Liver (tissue), 9 donors: Measurements from ENCODE around the gene MTM1. TPM values are rescaled to one million over a fixed set of nuclear protein-coding genes. Genes with fewer than 3 reads are reported as not detected.

ENCODE experiments used
- DNase-seq: peaks from one replicate; pipeline ENCODE4 v3.0.0-alpha.2; 2017; ENCODE audit warnings: low spot score
- H3K27ac ChIP-seq, 2 donors: one replicate each; pipeline ENCODE4 v1.7.0; 2013; ENCODE audit warnings: inconsistent platforms in 2 of 2, low read length in 2 of 2, control low read depth in 1 of 2, low read depth in 1 of 2, mild to moderate bottlenecking in 1 of 2
- H3K27me3 ChIP-seq, 4 donors: one replicate each; pipeline versions ENCODE4 v1.6.1 to v1.7.0; 2013; ENCODE audit warnings: low read length in 3 of 4, inconsistent platforms in 1 of 4, mild to moderate bottlenecking in 1 of 4, moderate library complexity in 1 of 4; ENCODE audit not compliant: control insufficient read depth in 4 of 4, insufficient read depth in 4 of 4
- H3K36me3 ChIP-seq, 4 donors: one replicate each; pipeline versions ENCODE4 v1.6.1 to v1.7.0; 2013; ENCODE audit warnings: low read length in 3 of 4, mild to moderate bottlenecking in 3 of 4, low read depth in 1 of 4, moderate library complexity in 1 of 4; ENCODE audit not compliant: control insufficient read depth in 4 of 4, insufficient read depth in 3 of 4
- H3K4me1 ChIP-seq, 4 donors: one replicate each; pipeline versions ENCODE4 v1.6.1 to v1.7.0; 2013; ENCODE audit warnings: low read length in 3 of 4, mild to moderate bottlenecking in 3 of 4, moderate library complexity in 1 of 4; ENCODE audit not compliant: control insufficient read depth in 4 of 4, insufficient read depth in 4 of 4
- H3K4me3 ChIP-seq, 3 donors: one replicate each; pipeline versions ENCODE4 v1.6.1 to v1.7.0; 2013; ENCODE audit warnings: low read length in 3 of 3, control low read depth in 1 of 3, low read depth in 1 of 3, mild to moderate bottlenecking in 1 of 3
- H3K9ac ChIP-seq, 2 donors: one replicate each; pipeline ENCODE4 v1.7.0; 2013; ENCODE audit warnings: low read length in 2 of 2, mild to moderate bottlenecking in 2 of 2, moderate library complexity in 2 of 2, control low read depth in 1 of 2, low read depth in 1 of 2
- H3K9me3 ChIP-seq, 4 donors: one replicate each; pipeline versions ENCODE4 v1.6.1 to v1.7.0; 2013; ENCODE audit warnings: low read length in 3 of 4; ENCODE audit not compliant: control insufficient read depth in 4 of 4
- GABPA ChIP-seq, 2 donors: IDR thresholded peaks in 1 of 2; conservative IDR thresholded peaks in 1 of 2; 2 replicates each; pipeline ENCODE4 v1.6.1; 2016; ENCODE audit warnings: antibody characterized with exemption in 2 of 2, mild to moderate bottlenecking in 1 of 2, moderate library complexity in 1 of 2
- HNF4A ChIP-seq, 2 donors: conservative IDR thresholded peaks; 2 replicates each; pipeline ENCODE4 v1.6.1; 2016; ENCODE audit warnings: antibody characterized with exemption in 2 of 2, mild to moderate bottlenecking in 2 of 2
- HNF4G ChIP-seq: IDR thresholded peaks from 2 replicates; pipeline ENCODE4 v1.6.1; 2016; ENCODE audit warnings: antibody characterized with exemption
- JUND ChIP-seq, 2 donors: IDR thresholded peaks; 2 replicates each; pipeline ENCODE4 v1.6.1; 2016; ENCODE audit warnings: antibody characterized with exemption in 2 of 2
- NR2F2 ChIP-seq: IDR thresholded peaks from 2 replicates; pipeline ENCODE4 v1.6.1; 2016; ENCODE audit warnings: antibody characterized with exemption
- RAD21 ChIP-seq, 2 donors: IDR thresholded peaks; 2 replicates each; pipeline ENCODE4 v1.6.1; 2016; ENCODE audit warnings: antibody characterized with exemption in 2 of 2, mild to moderate bottlenecking in 2 of 2
- RXRA ChIP-seq, 2 donors: IDR thresholded peaks; 2 replicates each; pipeline ENCODE4 v1.6.1; 2017 to 2018; ENCODE audit warnings: antibody characterized with exemption in 2 of 2, mild to moderate bottlenecking in 1 of 2
- SP1 ChIP-seq: IDR thresholded peaks from 2 replicates; pipeline ENCODE4 v1.6.1; 2018; ENCODE audit warnings: antibody characterized with exemption, mild to moderate bottlenecking
- WGBS: extraction: QIAGEN DNeasy Blood & Tissue Kit; methylation state at CpG from one replicate; pipeline ENCODE4 v1.1.7; 2013; 5-methylcytosine and 5-hydroxymethylcytosine counted together
- polyA plus RNA-seq, 2 donors: library from polyadenylated mRNA; stranded (reverse) in 1 of 2; unstranded in 1 of 2; fragments of 200-250 nt in 1 of 2; fragments of >200 nt in 1 of 2; fragmentation: Nextera tagmentation in 1 of 2; extraction: Ambion mirVana in 1 of 2; gene quantifications; one replicate each; pipeline versions ENCODE4 v1.2.1 to v1.2.3, GENCODE V29; 2013 to 2015
- total RNA-seq, 2 donors: library from RNA; depleted of rRNA; stranded (reverse); fragments of >200 nt; gene quantifications; one replicate each; pipeline ENCODE4 v1.2.3, GENCODE V29; 2014
- TF ChIP-seq, protein P1 (sequence below): IDR thresholded peaks from 2 replicates; pipeline ENCODE4 v1.6.1; 2016; ENCODE audit warnings: antibody characterized with exemption, mild to moderate bottlenecking
- TF ChIP-seq, protein P2 (sequence below): fragments of 150-350 bp; IDR thresholded peaks from 2 replicates; pipeline ENCODE4 v1.5.1; 2017; ENCODE audit warnings: improper control_type of control experiment, low read depth, low read length; ENCODE audit not compliant: missing input control
- TF ChIP-seq, protein P3 (sequence below): IDR thresholded peaks from 2 replicates; pipeline ENCODE4 v1.6.1; 2016; ENCODE audit warnings: antibody characterized with exemption
- TF ChIP-seq, protein P4 (sequence below): IDR thresholded peaks from 2 replicates; pipeline ENCODE4 v1.6.1; 2016; ENCODE audit warnings: antibody characterized with exemption
- TF ChIP-seq, protein P5 (sequence below): IDR thresholded peaks from 2 replicates; pipeline ENCODE4 v1.6.1; 2016; ENCODE audit warnings: antibody characterized with exemption
- donor health status: healthy.
- donor health status: healthy.
- donor health status: healthy.
- donor health status: healthy.
- donor health status: healthy.

MTM1 gene
- total and polyA plus RNA-seq, 4 donors: 5.9 to 21.2 (median 11.4) TPM

DNA sequence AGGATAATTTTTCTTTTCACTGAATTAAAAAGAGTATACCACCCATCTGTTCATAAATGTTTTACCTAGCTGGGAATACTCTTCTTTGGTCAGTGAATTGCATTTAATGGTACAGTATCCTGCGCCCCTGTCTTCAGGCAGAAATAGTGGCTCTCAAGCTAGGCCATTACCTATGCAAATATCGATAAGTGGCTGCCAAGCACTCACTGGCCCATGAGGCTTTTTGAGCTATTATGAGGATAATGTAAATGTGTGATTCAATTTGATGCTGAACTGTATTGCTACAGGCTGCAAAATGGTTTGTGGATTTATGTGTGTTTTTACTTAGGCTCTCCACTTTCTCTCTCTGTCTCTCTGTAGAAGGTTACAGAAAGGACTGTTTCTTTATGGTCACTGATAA is 94.7 kb downstream of the MTM1 start:
- Histone ChIP-seq H3K27ac (no peak overlapping the region), H3K4me1 (peaks cover 1 to 10% (median 5%) of the 10 kb centered on the region in 4 donors), H3K9me3 (peaks cover 0 to 4% (median 0%) of the 10 kb centered on the region in 4 donors), H3K4me3 (no peak overlapping the region), H3K9ac (no peak overlapping the region), H3K36me3 (peaks cover 0 to 19% (median 14%) of the 10 kb centered on the region in 4 donors), H3K27me3 (no peaks in the 10 kb centered on the region)
- 99% methylated on average over 2 of the region's 2 CpGs for WGBS
- TF ChIP-seq HNF4G: no peak
- TF ChIP-seq, protein P1, sequence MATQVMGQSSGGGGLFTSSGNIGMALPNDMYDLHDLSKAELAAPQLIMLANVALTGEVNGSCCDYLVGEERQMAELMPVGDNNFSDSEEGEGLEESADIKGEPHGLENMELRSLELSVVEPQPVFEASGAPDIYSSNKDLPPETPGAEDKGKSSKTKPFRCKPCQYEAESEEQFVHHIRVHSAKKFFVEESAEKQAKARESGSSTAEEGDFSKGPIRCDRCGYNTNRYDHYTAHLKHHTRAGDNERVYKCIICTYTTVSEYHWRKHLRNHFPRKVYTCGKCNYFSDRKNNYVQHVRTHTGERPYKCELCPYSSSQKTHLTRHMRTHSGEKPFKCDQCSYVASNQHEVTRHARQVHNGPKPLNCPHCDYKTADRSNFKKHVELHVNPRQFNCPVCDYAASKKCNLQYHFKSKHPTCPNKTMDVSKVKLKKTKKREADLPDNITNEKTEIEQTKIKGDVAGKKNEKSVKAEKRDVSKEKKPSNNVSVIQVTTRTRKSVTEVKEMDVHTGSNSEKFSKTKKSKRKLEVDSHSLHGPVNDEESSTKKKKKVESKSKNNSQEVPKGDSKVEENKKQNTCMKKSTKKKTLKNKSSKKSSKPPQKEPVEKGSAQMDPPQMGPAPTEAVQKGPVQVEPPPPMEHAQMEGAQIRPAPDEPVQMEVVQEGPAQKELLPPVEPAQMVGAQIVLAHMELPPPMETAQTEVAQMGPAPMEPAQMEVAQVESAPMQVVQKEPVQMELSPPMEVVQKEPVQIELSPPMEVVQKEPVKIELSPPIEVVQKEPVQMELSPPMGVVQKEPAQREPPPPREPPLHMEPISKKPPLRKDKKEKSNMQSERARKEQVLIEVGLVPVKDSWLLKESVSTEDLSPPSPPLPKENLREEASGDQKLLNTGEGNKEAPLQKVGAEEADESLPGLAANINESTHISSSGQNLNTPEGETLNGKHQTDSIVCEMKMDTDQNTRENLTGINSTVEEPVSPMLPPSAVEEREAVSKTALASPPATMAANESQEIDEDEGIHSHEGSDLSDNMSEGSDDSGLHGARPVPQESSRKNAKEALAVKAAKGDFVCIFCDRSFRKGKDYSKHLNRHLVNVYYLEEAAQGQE: no peak
- TF ChIP-seq, protein P2, sequence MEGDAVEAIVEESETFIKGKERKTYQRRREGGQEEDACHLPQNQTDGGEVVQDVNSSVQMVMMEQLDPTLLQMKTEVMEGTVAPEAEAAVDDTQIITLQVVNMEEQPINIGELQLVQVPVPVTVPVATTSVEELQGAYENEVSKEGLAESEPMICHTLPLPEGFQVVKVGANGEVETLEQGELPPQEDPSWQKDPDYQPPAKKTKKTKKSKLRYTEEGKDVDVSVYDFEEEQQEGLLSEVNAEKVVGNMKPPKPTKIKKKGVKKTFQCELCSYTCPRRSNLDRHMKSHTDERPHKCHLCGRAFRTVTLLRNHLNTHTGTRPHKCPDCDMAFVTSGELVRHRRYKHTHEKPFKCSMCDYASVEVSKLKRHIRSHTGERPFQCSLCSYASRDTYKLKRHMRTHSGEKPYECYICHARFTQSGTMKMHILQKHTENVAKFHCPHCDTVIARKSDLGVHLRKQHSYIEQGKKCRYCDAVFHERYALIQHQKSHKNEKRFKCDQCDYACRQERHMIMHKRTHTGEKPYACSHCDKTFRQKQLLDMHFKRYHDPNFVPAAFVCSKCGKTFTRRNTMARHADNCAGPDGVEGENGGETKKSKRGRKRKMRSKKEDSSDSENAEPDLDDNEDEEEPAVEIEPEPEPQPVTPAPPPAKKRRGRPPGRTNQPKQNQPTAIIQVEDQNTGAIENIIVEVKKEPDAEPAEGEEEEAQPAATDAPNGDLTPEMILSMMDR: no peak
- no peak for TF ChIP-seq GABPA (IDR thresholded peaks at IDR 0.05 in 1 of 2, conservative IDR thresholded peaks at IDR 0.05 in 1 of 2)
- no peak for DNase-seq

DNA sequence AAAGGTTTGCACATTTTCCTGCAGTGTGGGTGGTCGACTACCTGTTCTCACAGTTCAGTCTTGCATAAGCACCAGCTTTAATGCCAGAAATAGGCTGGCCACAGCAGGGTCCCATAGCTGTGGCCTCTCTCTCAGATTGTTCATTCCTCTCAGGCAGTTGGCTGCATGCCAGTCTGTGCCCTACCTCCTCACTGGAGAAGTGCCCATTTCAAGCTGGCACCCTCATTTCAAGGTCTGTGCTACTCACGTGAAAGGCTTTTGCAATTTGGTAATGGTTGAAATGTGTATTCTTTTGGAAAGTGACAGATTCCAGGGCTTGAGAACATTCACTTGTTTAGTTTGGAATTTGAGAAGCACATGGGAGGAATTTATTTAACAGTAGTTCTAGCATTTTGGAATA is 95.9 kb downstream of the MTM1 start:
- Histone ChIP-seq H3K4me1 (peaks cover 1 to 10% (median 5%) of the 10 kb centered on the region in 4 donors), H3K27me3 (no peaks in the 10 kb centered on the region), H3K27ac (no peak overlapping the region), H3K36me3 (peaks cover 0 to 19% (median 14%) of the 10 kb centered on the region in 4 donors), H3K4me3 (no peak overlapping the region), H3K9ac (no peak overlapping the region), H3K9me3 (peaks cover 0 to 4% (median 0%) of the 10 kb centered on the region in 4 donors)
- DNase-seq: no peak
- TF ChIP-seq JUND (IDR thresholded peaks at IDR 0.05) (no peak), NR2F2 (no peak), HNF4A (conservative IDR thresholded peaks at IDR 0.05) (peak; percentile 25 to 66), RXRA (IDR thresholded peaks at IDR 0.05) (peak; percentile 39 to 71), SP1 (no peak), RAD21 (IDR thresholded peaks at IDR 0.05) (peak in 1 of 2 donors; percentile 15)
- TF ChIP-seq, protein P3, sequence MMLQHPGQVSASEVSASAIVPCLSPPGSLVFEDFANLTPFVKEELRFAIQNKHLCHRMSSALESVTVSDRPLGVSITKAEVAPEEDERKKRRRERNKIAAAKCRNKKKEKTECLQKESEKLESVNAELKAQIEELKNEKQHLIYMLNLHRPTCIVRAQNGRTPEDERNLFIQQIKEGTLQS: no peak
- TF ChIP-seq, protein P4, sequence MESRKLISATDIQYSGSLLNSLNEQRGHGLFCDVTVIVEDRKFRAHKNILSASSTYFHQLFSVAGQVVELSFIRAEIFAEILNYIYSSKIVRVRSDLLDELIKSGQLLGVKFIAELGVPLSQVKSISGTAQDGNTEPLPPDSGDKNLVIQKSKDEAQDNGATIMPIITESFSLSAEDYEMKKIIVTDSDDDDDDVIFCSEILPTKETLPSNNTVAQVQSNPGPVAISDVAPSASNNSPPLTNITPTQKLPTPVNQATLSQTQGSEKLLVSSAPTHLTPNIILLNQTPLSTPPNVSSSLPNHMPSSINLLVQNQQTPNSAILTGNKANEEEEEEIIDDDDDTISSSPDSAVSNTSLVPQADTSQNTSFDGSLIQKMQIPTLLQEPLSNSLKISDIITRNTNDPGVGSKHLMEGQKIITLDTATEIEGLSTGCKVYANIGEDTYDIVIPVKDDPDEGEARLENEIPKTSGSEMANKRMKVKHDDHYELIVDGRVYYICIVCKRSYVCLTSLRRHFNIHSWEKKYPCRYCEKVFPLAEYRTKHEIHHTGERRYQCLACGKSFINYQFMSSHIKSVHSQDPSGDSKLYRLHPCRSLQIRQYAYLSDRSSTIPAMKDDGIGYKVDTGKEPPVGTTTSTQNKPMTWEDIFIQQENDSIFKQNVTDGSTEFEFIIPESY: peak; percentile 51
- TF ChIP-seq, protein P5, sequence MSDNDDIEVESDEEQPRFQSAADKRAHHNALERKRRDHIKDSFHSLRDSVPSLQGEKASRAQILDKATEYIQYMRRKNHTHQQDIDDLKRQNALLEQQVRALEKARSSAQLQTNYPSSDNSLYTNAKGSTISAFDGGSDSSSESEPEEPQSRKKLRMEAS: peak; percentile 40
- WGBS: 31% methylated on average over 2 of the region's 2 CpGs
